Activated CD4-positive, alpha-beta T cell treated with anti-CD3 and anti-CD28 coated beads, Interleukin-2, amount 10 ng/mL, durations not matched to agents 24 days and 14 days (primary cell): ENCODE results near the gene GRB7. TPM values are rescaled to one million over a fixed set of nuclear protein-coding genes. Genes with fewer than 3 reads are reported as not detected.
A peak's percentile ranks its signal among the peaks of the same experiment; 100 is the strongest.
"Not testable (repeated sequence)": the region's sequence is repeated elsewhere in the genome, so short reads cannot be mapped to it uniquely, and the experiment has no call there.

Source experiments
- DNase-seq: peaks from one replicate; pipeline ENCODE4 v3.0.0; 2022
- H3K27ac Mint-ChIP-seq: one replicate; pipeline ENCODE4 v1.8.0; 2022; ENCODE audit warnings: mild to moderate bottlenecking, mixed read lengths
- H3K27me3 Mint-ChIP-seq: one replicate; pipeline ENCODE4 v1.8.0; 2022; ENCODE audit warnings: mixed read lengths
- H3K36me3 Mint-ChIP-seq: one replicate; pipeline ENCODE4 v1.8.0; 2022; ENCODE audit warnings: low read depth, mild to moderate bottlenecking, mixed read lengths
- H3K4me1 Mint-ChIP-seq: one replicate; pipeline ENCODE4 v1.8.0; 2021; ENCODE audit warnings: mixed read lengths
- H3K4me3 Mint-ChIP-seq: one replicate; pipeline ENCODE4 v1.8.0; 2022; ENCODE audit warnings: mild to moderate bottlenecking, moderate library complexity, mixed read lengths
- H3K9me3 Mint-ChIP-seq: one replicate; pipeline ENCODE4 v1.8.0; 2021; ENCODE audit warnings: mixed read lengths
- intact Hi-C: fragments of 100-400 bp; cut with micrococcal nuclease; formaldehyde crosslinking; loops from one replicate; pipeline ENCODE4 v1.15.1; 2023
- total RNA-seq: library from RNA; stranded (reverse); gene quantifications from 2 replicates; pipeline ENCODE4 v1.2.3, GENCODE V29; 2022

GRB7 gene
- total RNA-seq, 1 donor from 2014 or later, result 0.30 TPM

GRCh38 chr17:39745335-39746144 is 7.8 kb downstream of the GRB7 start:
- Mint-ChIP-seq H3K36me3 (no peaks in the 10 kb centered on the region), H3K4me1 (peaks cover 1% of the 10 kb centered on the region), H3K4me3 (no peak overlapping the region), H3K27me3 (no peaks in the 10 kb centered on the region), H3K27ac (no peak overlapping the region), H3K9me3 (no peaks in the 10 kb centered on the region)
- intact Hi-C loops, result no loop called here
- DNase-seq, result no peak

GRCh38 chr17:39746145-39746461 is 8.4 kb downstream of the GRB7 start:
- H3K9me3 Mint-ChIP-seq, result no peaks in the 10 kb centered on the region
- H3K27ac Mint-ChIP-seq, result no peak overlapping the region

GRCh38 chr17:39747745-39748144 is 10.0 kb downstream of the GRB7 start:
- intact Hi-C loops, result no loop called here
- Mint-ChIP-seq H3K27me3 (no peaks in the 10 kb centered on the region), H3K36me3 (no peaks in the 10 kb centered on the region), H3K4me1 (peaks cover 5% of the 10 kb centered on the region), H3K4me3 (no peak overlapping the region), H3K27ac (no peak overlapping the region), H3K9me3 (no peaks in the 10 kb centered on the region)
- DNase-seq, result no peak

More at GRCh38 chr17:39746145-39746461, 8.4 kb downstream of the GRB7 start:
- Mint-ChIP-seq H3K4me1 (no peaks in the 10 kb centered on the region), H3K4me3 (no peak overlapping the region), H3K27me3 (no peaks in the 10 kb centered on the region), H3K36me3 (no peaks in the 10 kb centered on the region)
- intact Hi-C loops, result no loop called here
- DNase-seq, result no peak

- DNase-seq, H3K27me3 Mint-ChIP-seq, H3K27ac Mint-ChIP-seq, H3K9me3 Mint-ChIP-seq, H3K36me3 Mint-ChIP-seq, intact Hi-C loops, H3K4me3 Mint-ChIP-seq: not testable (repeated sequence)
- H3K4me1 Mint-ChIP-seq, result peaks cover 12% of the 10 kb centered on the region
These were observed 10.8 kb downstream of the GRB7 start for GRCh38 chr17:39748444-39749034.

GRCh38 chr17:39750131-39751015 is 12.6 kb downstream of the GRB7 start:
- Mint-ChIP-seq H3K9me3 (no peaks in the 10 kb centered on the region), H3K36me3 (no peaks in the 10 kb centered on the region), H3K27me3 (no peaks in the 10 kb centered on the region), H3K4me3 (no peak overlapping the region), H3K4me1 (peaks cover 18% of the 10 kb centered on the region), H3K27ac (no peak overlapping the region)
- no peak for DNase-seq
- intact Hi-C loops, result loop anchor here (5.0 to 10.0 kb wide), 2 partner anchors 63 to 174 kb away; partner anchors contain the start of genes LRRC3C, ORMDL3 and PGAP3

- no peaks in the 10 kb centered on the region for H3K27me3 Mint-ChIP-seq
- H3K9me3 Mint-ChIP-seq, result no peaks in the 10 kb centered on the region
- no peaks in the 10 kb centered on the region for H3K36me3 Mint-ChIP-seq
- DNase-seq, result no peak
- H3K27ac Mint-ChIP-seq, result no peak overlapping the region
- H3K4me1 Mint-ChIP-seq, result peaks cover 25% of the 10 kb centered on the region
- H3K4me3 Mint-ChIP-seq, result no peak overlapping the region
- intact Hi-C loops, result loop anchor here (5.0 to 10.0 kb wide), 2 partner anchors 64 to 174 kb away; partner anchors contain the start of genes LRRC3C, ORMDL3 and PGAP3
These were observed 13.3 kb downstream of the GRB7 start for GRCh38 chr17:39751016-39751543.

GRCh38 chr17:39751637-39752036 is 13.9 kb downstream of the GRB7 start:
- Mint-ChIP-seq H3K4me3 (peak overlapping the region; percentile 75), H3K4me1 (peaks cover 29% of the 10 kb centered on the region), H3K9me3 (no peaks in the 10 kb centered on the region), H3K27me3 (no peaks in the 10 kb centered on the region), H3K36me3 (no peaks in the 10 kb centered on the region), H3K27ac (no peak overlapping the region)
- no peak for DNase-seq
- intact Hi-C loops, result loop anchor here (5.0 to 10.0 kb wide), 2 partner anchors 64 to 173 kb away; partner anchors contain the start of genes LRRC3C, ORMDL3 and PGAP3

- no peaks in the 10 kb centered on the region for H3K36me3 Mint-ChIP-seq
- H3K4me3 Mint-ChIP-seq, result peak overlapping the region; percentile 75
- DNase-seq, result no peak
- H3K27me3 Mint-ChIP-seq, result no peaks in the 10 kb centered on the region
- no peaks in the 10 kb centered on the region for H3K9me3 Mint-ChIP-seq
- peaks cover 36% of the 10 kb centered on the region for H3K4me1 Mint-ChIP-seq
- intact Hi-C loops, result loop anchor here (5.0 to 10.0 kb wide), 2 partner anchors 65 to 172 kb away; partner anchors contain the start of genes LRRC3C, ORMDL3 and PGAP3
- H3K27ac Mint-ChIP-seq, result peak overlapping the region; percentile 89
These were observed 14.6 kb downstream of the GRB7 start for GRCh38 chr17:39752241-39752881.

GRCh38 chr17:39753514-39754160 is 15.9 kb downstream of the GRB7 start:
- Mint-ChIP-seq H3K27me3 (no peaks in the 10 kb centered on the region), H3K4me3 (peak overlapping the region; percentile 88), H3K36me3 (no peaks in the 10 kb centered on the region), H3K27ac (peak overlapping the region; percentile 96), H3K9me3 (no peaks in the 10 kb centered on the region), H3K4me1 (peaks cover 49% of the 10 kb centered on the region)
- peak; percentile 89 for DNase-seq
- intact Hi-C loops, result loop anchor here (1.0 to 10.0 kb wide), 9 partner anchors 17 to 227 kb away; partner anchors contain the start of genes LRRC3C, MIEN1, ORMDL3 and PGAP3

GRCh38 chr17:39754161-39754957 is 16.6 kb downstream of the GRB7 start:
- DNase-seq, result peak; percentile 99
- H3K27ac Mint-ChIP-seq, result peak overlapping the region; percentile 80
- intact Hi-C loops, result loop anchor here (1.0 to 10.0 kb wide), 9 partner anchors 16 to 226 kb away; partner anchors contain the start of genes LRRC3C, MIEN1, ORMDL3 and PGAP3
- peak overlapping the region; percentile 88 for H3K4me3 Mint-ChIP-seq
- H3K27me3 Mint-ChIP-seq, result no peaks in the 10 kb centered on the region
- H3K9me3 Mint-ChIP-seq, result no peaks in the 10 kb centered on the region
- H3K4me1 Mint-ChIP-seq, result peaks cover 53% of the 10 kb centered on the region
- no peaks in the 10 kb centered on the region for H3K36me3 Mint-ChIP-seq

GRCh38 chr17:39754958-39755553 is 17.3 kb downstream of the GRB7 start:
- H3K4me1 Mint-ChIP-seq, result peaks cover 53% of the 10 kb centered on the region
- H3K36me3 Mint-ChIP-seq, result no peaks in the 10 kb centered on the region
- peak overlapping the region; percentile 91 for H3K27ac Mint-ChIP-seq
- H3K27me3 Mint-ChIP-seq, result no peaks in the 10 kb centered on the region
- no peaks in the 10 kb centered on the region for H3K9me3 Mint-ChIP-seq
- DNase-seq, result no peak
- intact Hi-C loops, result loop anchor here (1.0 to 10.0 kb wide), 10 partner anchors 15 to 225 kb away; partner anchors contain the start of genes LRRC3C, MIEN1, ORMDL3 and PGAP3
- peak overlapping the region; percentile 66 for H3K4me3 Mint-ChIP-seq
